Measurements from ENCODE around the gene ZNF503. TPM values are rescaled to one million over a fixed set of nuclear protein-coding genes. Genes with fewer than 3 reads are reported as not detected.
A peak's percentile ranks its signal among the peaks of the same experiment; 100 is the strongest.

ZNF503 gene
- total RNA-seq, 2 donors from 2014 or later = 3.8 to 9.9 TPM

GRCh38 chr10:75399461-75400162, 2.0 kb downstream of the ZNF503 start:
- intact Hi-C loops (cut with DNase I, micrococcal nuclease) = loop anchor here in 1 of 2 donors (5.0 to 10.0 kb wide), 2 partner anchors 255 to 638 kb away; no protein-coding TSS in a partner anchor
- DNase-seq = peak; percentile 81 to 88
- peak; percentile 37 for ATAC-seq

- intact Hi-C loops (cut with DNase I, micrococcal nuclease) = no loop called here
- ATAC-seq (no peak), DNase-seq (peak in 1 of 2 donors; percentile 24)
Measured at GRCh38 chr10:75398692-75399460, 2.7 kb downstream of the ZNF503 start.

GRCh38 chr10:75398200-75398691, 3.3 kb downstream of the ZNF503 start:
- ATAC-seq (no peak), DNase-seq (no peak)
- intact Hi-C loops (cut with DNase I, micrococcal nuclease) = no loop called here

GRCh38 chr10:75397496-75398199, 3.9 kb downstream of the ZNF503 start:
- ATAC-seq = no peak
- no peak for DNase-seq
- intact Hi-C loops (cut with DNase I, micrococcal nuclease) = no loop called here

- ATAC-seq (peak; percentile 24), DNase-seq (peak; percentile 31 to 46)
- intact Hi-C loops (cut with DNase I, micrococcal nuclease) = no loop called here
Measured at GRCh38 chr10:75396631-75397495, 4.7 kb downstream of the ZNF503 start.

- DNase-seq = peak; percentile 25 to 49
- ATAC-seq = peak; percentile 31
- intact Hi-C loops (cut with DNase I, micrococcal nuclease) = no loop called here
Measured at GRCh38 chr10:75395932-75396630, 5.5 kb downstream of the ZNF503 start.

GRCh38 chr10:75395066-75395931, 6.3 kb downstream of the ZNF503 start:
- intact Hi-C loops (cut with DNase I, micrococcal nuclease) = no loop called here
- DNase-seq = peak; percentile 54 to 64
- ATAC-seq = peak; percentile 57

GRCh38 chr10:75394221-75394620, 7.3 kb downstream of the ZNF503 start:
- DNase-seq (no peak), ATAC-seq (no peak)
- intact Hi-C loops (cut with DNase I, micrococcal nuclease) = no loop called here

- DNase-seq = no peak
- no peak for ATAC-seq
- intact Hi-C loops (cut with DNase I, micrococcal nuclease) = no loop called here
Measured at GRCh38 chr10:75392744-75393143, 8.8 kb downstream of the ZNF503 start.

GRCh38 chr10:75392271-75392670, 9.3 kb downstream of the ZNF503 start:
- ATAC-seq (no peak), DNase-seq (no peak)
- intact Hi-C loops (cut with DNase I, micrococcal nuclease) = no loop called here

- intact Hi-C loops (cut with DNase I, micrococcal nuclease) = no loop called here
- no peak for DNase-seq
- ATAC-seq = no peak
Measured at GRCh38 chr10:75390178-75390577, 11.4 kb downstream of the ZNF503 start.

- intact Hi-C loops (cut with DNase I, micrococcal nuclease) = no loop called here
- ATAC-seq (no peak), DNase-seq (no peak)
Measured at GRCh38 chr10:75388082-75388481, 13.5 kb downstream of the ZNF503 start.

GRCh38 chr10:75386128-75386527, 15.4 kb downstream of the ZNF503 start:
- ATAC-seq = no peak

GRCh38 chr10:75379817-75380216, 21.7 kb downstream of the ZNF503 start:
- intact Hi-C loops (cut with DNase I, micrococcal nuclease) = no loop called here
- ATAC-seq (no peak), DNase-seq (no peak)

More at GRCh38 chr10:75386128-75386527, 15.4 kb downstream of the ZNF503 start:
- DNase-seq = no peak
- intact Hi-C loops (cut with DNase I, micrococcal nuclease) = no loop called here

GRCh38 chr10:75379212-75379724, 22.3 kb downstream of the ZNF503 start:
- ATAC-seq (peak; percentile 28), DNase-seq (no peak)
- intact Hi-C loops (cut with DNase I, micrococcal nuclease) = no loop called here

- intact Hi-C loops (cut with DNase I, micrococcal nuclease) = no loop called here
Measured at GRCh38 chr10:75378379-75378778, 23.2 kb downstream of the ZNF503 start.

GRCh38 chr10:75377869-75378268, 23.7 kb downstream of the ZNF503 start:
- intact Hi-C loops (cut with DNase I, micrococcal nuclease) = no loop called here
- DNase-seq (no peak), ATAC-seq (no peak)

More at GRCh38 chr10:75378379-75378778, 23.2 kb downstream of the ZNF503 start:
- DNase-seq (no peak), ATAC-seq (no peak)
